ENCODE measurements around the gene REG4.

GRCh38 chr1:119806489-119806888, 4.8 kb downstream of the REG4 start:
- TF ChIP-seq POLR2AphosphoS5 (IDR thresholded peaks at IDR 0.05; ENCODE audit: borderline replicate concordance, low read depth, low read length) (no peak), EZH2 (IDR thresholded peaks at IDR 0.05) (no peak)

All from SK-N-MC (cell line).